UCSD-AML1 (cell line): ENCODE results near the gene RGS11.

ENCODE experiments used
- DNase-seq: peaks from one replicate; lab custom pipeline; 2025; ENCODE audit not compliant: unreplicated experiment; lab: John Stamatoyannopoulos, UW

Gene RGS11

DNA sequence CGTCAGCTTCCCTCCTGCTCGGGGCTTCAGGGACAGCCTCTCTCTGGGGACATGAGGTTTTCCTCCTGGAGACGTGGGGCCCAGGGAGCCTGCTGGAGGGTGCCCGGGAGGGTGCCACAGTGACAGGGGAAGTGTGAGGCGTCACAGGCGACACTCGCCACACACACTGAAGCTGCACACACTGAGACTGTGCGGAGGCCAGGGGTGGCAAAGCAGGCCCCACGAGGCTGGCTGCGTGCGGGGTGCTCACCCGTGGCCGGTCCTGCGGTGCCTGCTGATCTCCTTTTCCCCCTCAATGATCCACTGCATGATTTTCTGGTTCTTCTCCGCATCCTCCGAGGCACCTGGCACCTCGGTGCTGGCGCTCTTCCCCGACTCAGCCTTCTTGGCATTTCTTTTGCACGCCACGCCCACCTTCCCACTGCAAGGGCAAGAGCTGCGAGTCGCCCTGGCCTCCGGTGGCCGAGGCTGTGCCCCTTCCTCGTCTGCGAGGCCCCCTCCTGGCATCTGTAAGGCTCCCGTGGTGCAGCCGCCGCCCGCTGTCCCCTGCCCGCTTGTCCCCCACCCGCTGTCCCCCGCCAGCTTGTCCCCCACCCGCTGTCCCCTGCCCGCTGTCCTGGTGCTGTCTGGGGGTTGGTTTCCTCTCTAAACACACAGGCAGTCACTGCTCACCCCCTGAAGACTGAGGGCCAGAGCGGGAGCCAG, 21.2 kb upstream of the RGS11 start:
- no peak for DNase-seq

DNA sequence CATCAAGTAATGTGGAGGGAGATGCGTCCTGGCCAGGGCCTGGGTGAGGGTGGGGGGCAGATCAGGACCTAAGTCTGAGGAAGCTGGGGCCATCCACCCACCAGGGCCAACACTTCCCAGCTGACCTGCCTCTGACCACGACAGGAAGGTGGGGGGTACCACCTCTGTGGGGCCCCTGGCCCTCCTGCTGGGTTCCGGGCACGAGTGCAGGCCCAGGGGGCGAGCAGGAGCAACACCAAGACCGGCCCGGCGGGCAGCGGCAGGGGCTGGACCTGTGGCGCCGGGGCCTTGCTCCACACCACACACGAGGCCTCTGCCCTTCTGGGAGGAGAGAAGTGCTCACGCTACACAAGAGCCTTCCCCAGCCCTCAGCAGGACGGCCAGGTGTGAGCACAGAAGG, 20.5 kb upstream of the RGS11 start:
- DNase-seq, result no peak

DNA sequence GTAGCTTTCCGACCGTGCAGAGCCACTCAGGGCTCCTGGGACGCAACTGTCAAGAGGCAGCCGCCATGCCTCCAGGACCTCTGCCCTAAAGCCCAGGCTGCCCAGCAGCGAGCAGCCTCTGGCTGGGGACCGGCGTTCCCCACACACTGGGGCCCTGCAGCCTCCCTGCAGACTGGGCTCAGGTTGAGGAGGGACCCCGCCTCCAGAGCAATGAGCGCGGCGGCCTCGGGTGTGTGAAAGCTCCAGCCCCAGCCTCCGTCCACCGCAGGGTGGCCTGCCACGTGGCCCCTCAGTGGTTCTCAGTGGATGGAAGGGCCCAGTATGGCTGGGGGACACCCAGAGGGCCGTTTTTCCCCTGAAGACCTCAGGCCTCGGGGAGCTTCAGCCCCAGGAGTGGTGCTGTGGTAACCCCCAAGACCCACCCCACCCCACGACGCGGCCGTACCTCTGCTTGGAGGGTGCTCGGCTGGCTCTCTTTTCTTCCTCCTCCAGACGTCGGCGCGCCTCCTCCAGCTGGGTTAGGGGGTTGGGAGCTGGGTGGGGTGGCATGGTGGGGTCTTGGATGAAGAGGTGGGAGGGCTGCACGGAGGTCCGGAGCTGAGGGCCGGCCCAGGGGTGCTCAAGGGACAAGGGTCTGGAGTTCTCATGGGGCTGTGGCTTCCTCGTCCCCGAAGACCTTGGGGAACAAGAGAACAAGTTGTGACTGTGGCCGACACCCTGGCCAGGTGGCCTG, 17.5 kb upstream of the RGS11 start:
- DNase-seq, result no peak

GRCh38 chr16:291539-291938, 15.8 kb upstream of the RGS11 start:
- DNase-seq, result no peak

- DNase-seq, result no peak
Observed at GRCh38 chr16:290681-291405, 15.1 kb upstream of the RGS11 start.

DNA sequence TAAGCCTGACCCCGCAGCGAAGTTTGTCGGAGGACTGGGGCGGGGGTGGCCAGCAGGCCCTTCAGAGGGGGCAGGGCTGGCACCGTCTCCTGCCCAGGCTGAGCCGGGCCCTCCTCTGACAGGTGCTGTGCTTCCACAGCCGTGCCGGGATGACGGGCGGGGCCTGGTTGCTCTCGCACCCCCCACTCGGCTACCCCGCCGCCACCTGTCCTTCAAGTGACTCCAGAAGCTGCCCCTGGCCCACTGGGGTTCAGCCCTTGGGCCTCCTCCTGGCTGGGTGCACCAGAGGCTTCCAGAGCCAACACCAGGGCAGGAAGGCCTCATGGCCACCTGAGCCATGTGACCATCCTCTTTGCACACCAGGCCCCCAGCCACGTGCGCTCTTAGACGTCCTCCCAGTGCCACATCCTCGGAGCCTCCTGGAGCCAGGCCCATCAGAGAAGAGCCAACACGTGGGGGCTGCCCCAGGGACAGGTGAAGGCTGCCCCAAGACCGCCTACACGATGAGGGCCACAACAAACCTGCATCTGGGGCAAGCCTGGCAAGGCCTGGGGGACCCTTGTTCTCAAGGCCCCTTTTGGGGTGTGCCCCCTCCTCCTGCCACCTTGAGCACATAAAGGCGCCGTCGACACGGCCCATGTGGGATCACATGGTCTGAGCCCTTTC, 14.4 kb upstream of the RGS11 start:
- no peak for DNase-seq

- DNase-seq, result no peak
Observed at GRCh38 chr16:289395-289997, 13.8 kb upstream of the RGS11 start.

DNA sequence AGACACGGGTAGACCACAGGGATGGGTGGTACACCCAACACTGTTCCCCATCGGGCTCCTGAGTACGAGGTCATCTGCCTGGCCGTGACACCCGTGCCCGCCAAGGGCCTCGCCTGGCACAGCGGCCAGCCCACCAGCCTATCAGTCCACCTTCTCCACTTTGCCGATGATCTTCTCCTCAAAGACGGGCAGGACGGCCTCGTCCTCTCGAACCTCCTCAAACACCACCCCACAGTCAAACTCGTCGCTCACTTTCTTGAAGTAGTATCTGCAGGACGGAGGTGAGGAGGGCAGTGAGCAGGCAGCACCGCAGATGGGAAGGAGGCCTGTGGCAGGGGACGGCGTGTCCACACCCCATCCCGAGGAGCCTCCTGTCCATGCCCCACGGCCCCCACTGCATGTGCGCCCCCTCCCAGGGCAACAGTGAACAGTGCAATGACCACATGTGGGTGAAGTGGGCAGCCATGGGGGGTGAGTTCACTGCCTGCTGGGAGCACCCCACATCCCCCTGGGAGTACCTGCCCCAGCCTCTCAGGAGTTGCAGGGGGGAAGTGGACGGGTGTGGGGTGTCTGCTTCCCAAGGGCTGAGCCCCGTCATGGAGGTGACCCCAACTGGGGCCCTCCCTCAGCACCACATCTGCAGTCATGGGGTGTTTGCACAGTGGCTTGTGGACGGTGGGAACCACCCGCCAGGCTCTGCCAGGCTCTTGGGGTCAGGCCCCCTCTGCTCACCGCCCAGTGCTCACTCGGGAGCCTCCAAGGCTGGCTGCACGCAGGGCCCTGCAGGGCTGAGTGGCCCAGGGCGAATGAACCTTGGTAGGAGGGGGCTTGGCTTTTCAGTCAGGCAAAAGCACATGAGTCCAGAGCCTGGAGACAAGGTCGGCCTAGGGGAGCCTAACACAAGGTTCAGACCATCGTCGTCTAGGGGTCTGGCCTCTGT, 12.5 kb upstream of the RGS11 start:
- no peak for DNase-seq

GRCh38 chr16:287298-287811, 11.6 kb upstream of the RGS11 start:
- DNase-seq, result no peak

GRCh38 chr16:286491-287297, 10.9 kb upstream of the RGS11 start:
- no peak for DNase-seq

- no peak for DNase-seq
Observed at GRCh38 chr16:285146-286055, 9.7 kb upstream of the RGS11 start.

DNA sequence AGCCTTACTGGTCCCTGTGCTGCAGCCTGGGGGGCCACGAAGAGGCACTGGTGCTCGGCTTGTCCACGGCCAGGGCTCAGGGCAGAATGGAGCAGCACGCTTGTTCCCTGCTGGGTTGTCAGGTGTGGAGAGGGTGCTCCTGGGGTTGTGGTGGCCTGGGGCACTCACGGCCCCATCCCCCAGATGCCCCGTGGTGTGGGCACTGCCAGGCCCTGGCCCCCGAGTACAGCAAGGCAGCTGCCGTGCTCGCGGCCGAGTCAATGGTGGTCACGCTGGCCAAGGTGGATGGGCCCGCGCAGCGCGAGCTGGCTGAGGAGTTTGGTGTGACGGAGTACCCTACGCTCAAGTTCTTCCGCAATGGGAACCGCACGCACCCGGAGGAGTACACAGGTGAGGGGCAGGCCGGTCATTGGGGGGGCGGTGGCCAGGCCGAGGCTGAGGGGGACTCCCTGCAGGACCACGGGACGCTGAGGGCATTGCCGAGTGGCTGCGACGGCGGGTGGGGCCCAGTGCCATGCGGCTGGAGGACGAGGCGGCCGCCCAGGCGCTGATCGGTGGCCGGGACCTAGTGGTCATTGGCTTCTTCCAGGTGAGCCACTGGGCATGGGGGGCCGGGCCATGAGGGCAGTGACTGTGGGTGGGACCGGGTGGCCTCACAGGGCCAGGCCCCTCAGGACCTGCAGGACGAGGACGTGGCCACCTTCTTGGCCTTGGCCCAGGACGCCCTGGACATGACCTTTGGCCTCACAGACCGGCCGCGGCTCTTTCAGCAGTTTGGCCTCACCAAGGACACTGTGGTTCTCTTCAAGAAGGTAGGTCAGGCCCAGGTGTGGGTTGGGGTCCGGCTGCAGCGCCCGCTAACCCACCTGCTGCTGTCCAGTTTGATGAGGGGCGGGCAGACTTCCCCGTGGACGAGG, 8.7 kb upstream of the RGS11 start:
- no peak for DNase-seq

DNA sequence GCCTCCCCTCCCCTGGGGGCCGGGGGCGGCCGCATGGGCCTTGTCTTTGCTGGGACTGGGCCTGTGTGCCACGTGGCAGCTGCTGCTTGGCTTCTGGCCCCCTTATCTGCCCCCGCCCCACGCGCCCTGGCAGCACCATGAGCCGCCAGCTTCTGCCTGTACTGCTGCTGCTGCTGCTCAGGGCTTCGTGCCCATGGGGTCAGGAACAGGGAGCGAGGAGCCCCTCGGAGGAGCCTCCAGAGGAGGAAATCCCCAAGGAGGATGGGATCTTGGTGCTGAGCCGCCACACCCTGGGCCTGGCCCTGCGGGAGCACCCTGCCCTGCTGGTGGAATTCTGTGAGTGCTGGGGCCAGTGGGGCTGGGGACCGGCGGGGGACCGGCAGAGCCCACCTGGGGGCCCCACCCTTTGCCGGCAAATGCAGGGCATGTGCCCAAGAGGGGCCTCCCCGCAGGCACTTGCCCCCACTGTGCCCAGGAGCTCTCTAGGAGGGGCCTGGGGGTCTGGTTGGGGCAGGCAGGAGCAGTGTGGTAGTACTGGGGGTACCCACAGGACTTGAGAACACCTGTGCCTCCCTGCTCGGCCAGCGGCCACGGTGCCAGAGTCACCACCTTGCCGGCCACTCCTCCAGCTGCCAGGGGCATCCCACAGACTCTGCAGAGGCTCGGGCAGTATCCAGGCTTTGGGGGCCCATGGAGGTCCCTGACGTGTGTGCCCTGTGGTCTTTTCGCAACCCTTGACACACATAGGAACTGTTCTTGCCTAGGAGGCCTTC, 7.5 kb upstream of the RGS11 start, which contains the start of gene PDIA2:
PDIA2 (plus strand) TSS at position 132 of the 773 bp plus-strand sequence; CDS start at position 138, 6 bp downstream.
- DNase-seq, result no peak

DNA sequence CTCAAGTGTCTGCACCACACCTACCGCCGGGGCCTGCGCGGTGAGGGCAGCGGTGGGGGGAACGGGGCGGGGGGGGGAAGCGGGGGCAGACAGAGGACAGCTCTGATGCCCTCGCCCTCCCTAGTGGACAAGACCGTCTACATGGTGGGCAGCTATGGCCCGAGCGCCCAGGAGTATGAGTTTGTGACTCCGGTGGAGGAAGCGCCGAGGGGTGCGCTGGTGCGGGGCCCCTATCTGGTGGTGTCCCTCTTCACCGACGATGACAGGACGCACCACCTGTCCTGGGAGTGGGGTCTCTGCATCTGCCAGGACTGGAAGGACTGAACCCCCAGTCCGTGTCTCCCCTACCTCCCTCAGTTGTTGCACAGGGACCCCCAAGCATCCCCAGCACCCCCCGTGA, 6.7 kb upstream of the RGS11 start:
- no peak for DNase-seq

DNA sequence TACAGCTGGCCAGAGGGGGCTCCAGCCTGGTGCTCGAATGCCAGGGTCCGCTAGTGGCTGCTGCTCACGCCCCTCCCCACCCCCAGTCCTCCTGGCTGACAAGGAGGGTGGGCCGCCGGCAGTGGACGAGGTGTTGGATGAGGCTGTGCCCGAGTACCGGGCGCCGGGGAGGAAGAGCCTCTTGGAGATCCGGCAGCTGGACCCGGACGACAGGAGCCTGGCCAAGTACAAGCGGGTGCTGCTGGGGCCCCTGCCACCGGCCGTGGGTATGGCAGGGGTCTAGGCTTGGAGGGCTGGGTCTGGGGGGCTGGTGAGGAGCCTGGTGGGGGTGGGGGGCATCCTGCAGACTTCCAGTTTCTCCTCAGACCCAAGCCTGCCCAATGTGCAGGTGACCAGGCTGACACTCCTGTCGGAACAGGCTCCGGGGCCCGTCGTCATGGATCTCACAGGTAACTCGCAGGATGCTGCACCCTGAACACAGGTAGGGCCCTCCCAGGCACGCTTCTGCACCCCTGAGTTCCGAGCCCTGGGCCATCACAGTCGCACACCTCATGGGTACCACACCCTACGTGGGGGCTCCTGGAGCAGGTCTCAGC, 6.0 kb upstream of the RGS11 start:
- no peak for DNase-seq
